ENCODE data around the gene LMBRD2. TPM values are rescaled to one million over a fixed set of nuclear protein-coding genes. Genes with fewer than 3 reads are reported as not detected.

Gene LMBRD2
- total and polyA plus RNA-seq, 9 of the 15 experiments (the other 6 are each of a cell fraction or from before 2014, with no cell fraction given), result 2.1 to 24.2 (median 10.6) TPM

- no peaks in the 10 kb centered on the region for H3K9me1 ChIP-seq (ENCODE audit: control insufficient read depth, insufficient read depth, low read length)
- no TSS peak for BruUV-seq (replicated peaks)
- ChIA-PET CTCF (ENCODE audit: low intra/inter-chr PET ratio) (no interaction called here), POLR2A (no interaction called here)
- no peaks in the 10 kb centered on the region for H4K20me1 ChIP-seq (replicated peaks; ENCODE audit: control insufficient read depth, insufficient read depth, low read length)
- no peak overlapping the region for H3K4me2 ChIP-seq (ENCODE audit: insufficient read depth, low read length)
- intact Hi-C loops (cut with micrococcal nuclease), result loop anchor here (5.0 to 10.0 kb wide), 3 partner anchors 210 to 517 kb away; no protein-coding TSS in a partner anchor
- H3K4me1 ChIP-seq (replicated peaks in 1 of 2; ENCODE audit: control insufficient read depth in 2 of 2, insufficient read depth in 2 of 2, low read length in 2 of 2), result no peaks in the 10 kb centered on the region
- FAIRE-seq (no peak), ATAC-seq (no peak), DNase-seq (ENCODE audit: extremely low read depth in 1 of 4, low spot score in 3 of 4) (no peak)
- H3K36me3 ChIP-seq (ENCODE audit: control insufficient read depth, insufficient read depth, low read length), result peaks cover 98% of the 10 kb centered on the region
- H2AFZ ChIP-seq (ENCODE audit: low read depth, low read length), result no peak overlapping the region
- H3K27me3 ChIP-seq (ENCODE audit: control insufficient read depth in 2 of 2, insufficient read depth in 2 of 2, low read length in 2 of 2), result no peaks in the 10 kb centered on the region
- H3K4me3 ChIP-seq, result no peak overlapping the region
- in situ Hi-C loops (cut with MboI), result no loop called here
- H3K9me3 ChIP-seq (replicated peaks; ENCODE audit: control insufficient read depth, insufficient read depth, low read depth, low read length), result no peaks in the 10 kb centered on the region
- no peak for TF ChIP-seq E4F1 (CRISPR knock-in tag; IDR thresholded peaks at IDR 0.05; ENCODE audit: borderline replicate concordance)
- TF ChIP-seq POLR2G (IDR thresholded peaks at IDR 0.05; ENCODE audit: low read depth, low read length), result no peak
- TF ChIP-seq ZNF445 (CRISPR knock-in tag; IDR thresholded peaks at IDR 0.05; ENCODE audit: low read depth), result no peak
- TF ChIP-seq ESRRA (IDR thresholded peaks at IDR 0.05; ENCODE audit: borderline replicate concordance, low read depth), result no peak
- WGBS (ENCODE audit: insufficient coverage, low coverage, missing lambda C conversion rate), result 82% methylated on average over 5 of the region's 5 CpGs
- no peaks in the 10 kb centered on the region for H3K79me2 ChIP-seq (ENCODE audit: control insufficient read depth, insufficient read depth, low read length)
- H3K27ac ChIP-seq (ENCODE audit: extremely low read depth, low read depth, low read length), result no peak overlapping the region
- H3K9ac ChIP-seq (ENCODE audit: insufficient read depth in 1 of 2, low read depth in 2 of 2, low read length in 2 of 2), result no peak overlapping the region
These were observed 23.4 kb upstream of the LMBRD2 start for GRCh38 chr5:36175043-36175442.
